VCaP (cell line): Measurements from ENCODE around the gene PLPP6.

Source experiments
- H3K27ac ChIP-seq: fragments of 450-650 bp; 2 replicates; pipeline ENCODE4 v1.5.1; 2017
- CTCF ChIP-seq: fragments of 450-650 bp; conservative IDR thresholded peaks from 2 replicates; pipeline ENCODE4 v1.5.1; 2017; ENCODE audit warnings: mild to moderate bottlenecking, moderate library complexity

PLPP6 gene

GRCh38 chr9:4670591-4670990 is 8.5 kb downstream of the PLPP6 start:
- TF ChIP-seq CTCF, result no peak
- no peak overlapping the region for H3K27ac ChIP-seq

GRCh38 chr9:4671737-4672136 is 9.6 kb downstream of the PLPP6 start:
- no peak overlapping the region for H3K27ac ChIP-seq
- no peak for TF ChIP-seq CTCF

GRCh38 chr9:4674783-4675182 is 12.7 kb downstream of the PLPP6 start:
- H3K27ac ChIP-seq, result no peak overlapping the region
- TF ChIP-seq CTCF, result no peak

- peak overlapping the region; percentile 99 for H3K27ac ChIP-seq
- TF ChIP-seq CTCF, result no peak
Measured at GRCh38 chr9:4677392-4677791, 15.3 kb downstream of the PLPP6 start.

- H3K27ac ChIP-seq, result peak overlapping the region; percentile 99
- TF ChIP-seq CTCF, result no peak
Measured at GRCh38 chr9:4678679-4679267, 16.7 kb downstream of the PLPP6 start.

- peak within 1 kb of the TSS; percentile 99 for H3K27ac ChIP-seq
- TF ChIP-seq CTCF, result peak; percentile 75
Measured at GRCh38 chr9:4679268-4680172, 17.4 kb downstream of the PLPP6 start, which contains the start of gene CDC37L1. TSS of gene CDC37L1 (plus strand) at chr9:4679569. CDS start at chr9:4679768, 199 bp downstream.

- TF ChIP-seq CTCF, result no peak
- H3K27ac ChIP-seq, result peak overlapping the region; percentile 99
Measured at GRCh38 chr9:4680173-4680525, 18.1 kb downstream of the PLPP6 start.
